Measurements from ENCODE around the gene ZEB2.

- TF ChIP-seq CTCF (IDR thresholded peaks at IDR 0.05; ENCODE audit: insufficient read depth, low read length) (no peak), POLR2AphosphoS5 (IDR thresholded peaks at IDR 0.05; ENCODE audit: low read depth) (no peak), REST (IDR thresholded peaks at IDR 0.05; ENCODE audit: insufficient replicate concordance, low read depth) (no peak)
Observed at GRCh38 chr2:144341538-144341937, 178.4 kb downstream of the ZEB2 start.

Measured in HL-60 (cell line).